Stimulated activated CD8-positive, alpha-beta memory T cell treated with anti-CD3 and anti-CD28 coated beads, Interleukin-7, amount 100 ng/mL, for 24 hours (primary cell): ENCODE data around the gene DLGAP1.
"Not testable (repeated sequence)": the region's sequence is repeated elsewhere in the genome, so short reads cannot be mapped to it uniquely, and the experiment has no call there.

Source experiments
- DNase-seq: peaks from one replicate; pipeline ENCODE4 v3.0.0-alpha.2; 2020; ENCODE audit warnings: low read depth

DLGAP1 gene

GRCh38 chr18:3583873-3584247 is 871.2 kb downstream of the DLGAP1 start:
- no peak for DNase-seq

GRCh38 chr18:3583106-3583872 is 871.8 kb downstream of the DLGAP1 start:
- DNase-seq = not testable (repeated sequence)

- DNase-seq = no peak
Observed at GRCh38 chr18:3581890-3582289, 873.2 kb downstream of the DLGAP1 start.

GRCh38 chr18:3580523-3581025 is 874.5 kb downstream of the DLGAP1 start:
- not testable (repeated sequence) for DNase-seq

DNA sequence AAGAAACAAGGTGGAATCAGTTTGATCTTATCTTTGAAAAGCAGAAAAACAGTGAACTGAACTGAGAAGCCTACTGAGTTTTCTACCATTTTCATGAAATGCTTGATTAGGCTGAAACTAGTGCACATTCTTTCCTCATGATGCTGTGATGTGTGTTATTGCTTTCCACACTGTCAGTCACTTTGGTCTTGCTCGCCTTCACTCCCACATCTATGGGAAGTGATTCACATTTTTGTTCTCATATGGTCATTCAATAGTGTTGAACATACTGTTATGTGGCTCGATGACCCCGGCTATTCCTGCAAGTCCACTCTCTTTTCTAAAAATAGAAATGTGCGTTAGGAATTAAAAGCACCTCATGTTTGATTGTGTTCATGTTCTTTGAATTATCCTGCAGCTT is 875.4 kb downstream of the DLGAP1 start:
- DNase-seq = no peak

DNA sequence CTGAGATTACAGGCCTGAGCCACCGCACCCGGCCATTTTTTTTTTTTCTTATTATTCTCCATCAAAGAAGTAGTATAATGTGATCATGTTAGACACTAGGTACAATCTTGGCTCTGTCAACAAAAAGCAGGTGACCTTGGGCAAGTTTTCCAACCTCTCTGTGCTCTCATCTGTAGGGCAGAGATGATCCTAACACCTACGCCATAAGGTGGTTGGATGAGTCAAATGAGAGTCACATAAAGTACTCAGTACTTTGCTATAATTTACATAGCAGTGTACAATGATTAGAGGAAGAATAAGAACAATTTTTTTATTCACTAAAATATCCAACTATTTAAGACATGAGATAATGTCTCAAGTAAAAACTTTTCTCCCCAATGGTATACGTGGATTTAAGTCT is 876.5 kb downstream of the DLGAP1 start:
- no peak for DNase-seq

DNA sequence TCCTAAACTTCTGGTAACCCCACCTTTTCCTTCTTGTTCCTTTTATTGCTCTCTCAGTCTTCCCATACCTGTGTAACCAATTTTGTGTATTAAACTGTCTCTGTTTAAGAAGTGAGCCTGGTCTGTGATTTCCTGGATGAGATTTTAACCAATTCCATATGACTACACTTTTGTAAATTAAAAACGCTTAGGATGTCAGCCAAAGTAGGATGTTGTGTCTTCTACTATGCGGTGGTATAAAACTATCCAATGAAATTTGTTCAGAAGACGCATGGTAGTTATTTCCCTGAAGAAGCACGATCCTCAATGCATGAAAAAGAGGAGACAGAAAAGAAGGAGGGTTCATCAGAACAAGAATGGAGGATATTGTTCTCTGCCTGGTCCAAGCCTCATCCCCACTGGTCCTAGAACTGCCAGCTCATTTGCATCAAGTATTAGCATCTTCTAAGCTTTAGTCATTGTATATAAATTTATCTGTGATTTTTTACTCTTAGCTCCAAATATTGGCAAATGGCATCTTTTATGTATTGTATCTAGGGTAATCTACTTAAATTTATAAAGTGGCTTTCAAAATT is 877.7 kb downstream of the DLGAP1 start:
- no peak for DNase-seq

DNA sequence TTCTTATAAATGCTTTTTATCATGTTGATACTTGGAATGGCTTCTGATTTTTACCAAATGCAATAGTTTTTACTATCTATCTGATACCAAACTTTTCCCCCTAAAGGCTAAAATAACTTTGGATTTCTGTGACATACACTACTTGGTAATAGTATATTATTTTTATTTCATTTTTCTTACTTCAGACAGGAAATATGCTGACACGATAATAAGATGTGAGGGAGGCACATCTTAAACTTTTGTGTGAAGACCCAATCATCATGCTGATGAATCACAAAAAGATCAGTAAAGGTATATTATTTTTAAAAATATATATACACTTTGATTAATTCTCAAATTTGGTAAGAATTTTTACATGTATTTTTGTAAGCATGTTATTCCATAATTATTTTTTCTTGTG is 882.3 kb downstream of the DLGAP1 start:
- DNase-seq = no peak

DNA sequence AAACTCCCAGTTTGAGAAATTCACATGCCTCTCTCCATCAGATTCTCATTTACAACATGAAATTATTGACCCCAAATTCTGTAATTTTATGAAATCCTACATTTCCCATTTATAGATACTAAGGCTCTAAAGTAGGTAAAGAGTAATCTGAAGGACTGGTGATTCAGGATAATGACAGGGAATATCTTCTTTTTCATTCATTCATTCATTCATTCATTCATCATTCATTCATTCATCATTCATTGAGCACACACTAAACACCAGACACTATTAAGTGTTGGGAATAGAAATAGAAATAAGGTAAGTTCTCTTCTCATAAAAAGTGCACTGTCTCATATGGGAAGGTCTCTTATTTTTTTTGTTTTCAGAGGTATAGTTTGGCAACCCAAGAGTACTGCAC is 888.3 kb downstream of the DLGAP1 start:
- no peak for DNase-seq

- no peak for DNase-seq
Observed at GRCh38 chr18:3560755-3561154, 894.4 kb downstream of the DLGAP1 start.

GRCh38 chr18:3554811-3555427 is 900.2 kb downstream of the DLGAP1 start:
- no peak for DNase-seq

- DNase-seq = no peak
Observed at GRCh38 chr18:3554091-3554601, 901.0 kb downstream of the DLGAP1 start.

GRCh38 chr18:3552305-3552704 is 902.8 kb downstream of the DLGAP1 start:
- no peak for DNase-seq

DNA sequence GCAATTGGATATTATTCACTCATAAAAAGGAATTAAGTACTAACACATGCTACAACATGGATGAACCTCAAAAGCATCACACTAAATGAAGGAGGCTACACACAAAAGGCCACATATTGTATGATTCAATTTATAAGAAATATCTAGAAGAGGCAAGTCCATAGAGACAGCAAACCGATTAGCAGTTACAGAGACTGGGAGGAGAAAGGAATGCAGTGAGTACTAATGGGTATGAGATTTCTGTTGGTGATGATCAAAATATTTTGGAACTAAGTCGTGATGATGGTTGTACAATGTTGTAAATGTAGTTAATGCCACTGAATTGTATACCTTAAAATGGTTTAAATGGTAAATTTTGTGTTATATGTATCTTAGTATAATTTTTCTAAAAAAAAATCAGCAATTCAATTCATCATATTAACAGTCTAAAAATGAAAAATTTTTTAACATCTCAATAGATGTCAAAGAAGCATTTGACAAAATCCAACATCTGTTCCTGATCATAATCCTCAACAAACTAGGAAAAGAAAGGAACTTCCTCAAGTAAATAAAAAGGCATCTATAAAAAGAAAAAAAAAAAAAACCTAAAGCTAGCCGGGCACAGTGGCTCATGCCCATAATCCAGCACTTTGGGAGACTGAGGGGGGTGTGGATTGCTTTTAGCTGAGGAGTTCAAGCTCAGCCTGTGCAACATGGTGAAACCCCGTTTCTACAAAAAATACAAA is 907.1 kb downstream of the DLGAP1 start:
- no peak for DNase-seq

DNA sequence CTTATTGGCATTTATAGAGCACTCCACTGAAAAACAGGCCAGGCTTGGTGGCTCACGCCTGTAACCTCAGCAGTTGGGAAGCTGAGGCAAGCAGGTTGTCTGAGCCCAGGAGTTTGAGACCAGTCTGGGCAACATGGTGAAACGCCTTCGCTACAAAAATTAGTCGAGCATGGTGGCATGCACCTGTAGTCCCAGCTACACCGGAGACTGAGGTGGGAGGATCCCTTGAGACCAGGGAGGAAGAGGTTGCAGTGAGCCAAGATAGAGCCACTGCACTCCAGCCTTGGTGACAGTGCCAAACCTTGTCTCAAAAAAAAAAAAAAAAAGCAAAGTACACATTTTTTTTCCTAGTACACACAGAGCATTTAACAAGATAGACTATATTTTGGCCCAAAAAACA is 909.0 kb downstream of the DLGAP1 start:
- DNase-seq = no peak

GRCh38 chr18:3544537-3544936 is 910.6 kb downstream of the DLGAP1 start:
- no peak for DNase-seq

- DNase-seq = no peak
Observed at GRCh38 chr18:3541549-3542386, 913.3 kb downstream of the DLGAP1 start.

GRCh38 chr18:3540805-3541548 is 914.1 kb downstream of the DLGAP1 start:
- no peak for DNase-seq

- no peak for DNase-seq
Observed at GRCh38 chr18:3538954-3539617, 916.0 kb downstream of the DLGAP1 start.

GRCh38 chr18:3538456-3538855 is 916.7 kb downstream of the DLGAP1 start:
- no peak for DNase-seq
